H1 (cell line): ENCODE measurements around the gene MALT1. TPM values are rescaled to one million over a fixed set of nuclear protein-coding genes. Genes with fewer than 3 reads are reported as not detected.

Source experiments
- CTCF ChIA-PET: fragments of 300-600 bp; sonication (Branson Sonifier 250); formaldehyde crosslinking; loops from one replicate; lab custom pipeline; 2021; ENCODE audit not compliant: partially characterized antibody; lab: Charles Lee
- POLR2A ChIA-PET: fragments of 300-600 bp; sonication (Branson Sonifier 250); formaldehyde crosslinking; loops from one replicate; lab custom pipeline; 2021; ENCODE audit warnings: inconsistent platforms; ENCODE audit not compliant: partially characterized antibody; lab: Charles Lee
- DNase-seq, 2 experiments: peaks; one replicate each; pipeline versions ENCODE4 v3.0.0 to v3.0.0-alpha.2; 2010 to 2022; ENCODE audit warnings: low spot score in 2 of 2, low read depth in 1 of 2, mixed read lengths in 1 of 2
- FAIRE-seq: peaks from 2 replicates; lab custom pipeline; 2011; peaks lifted over from hg19 to GRCh38; lab: Jason Lieb, UNC
- H2AFZ ChIP-seq: 2 replicates; pipeline ENCODE4 v1.8.1; 2012; ENCODE audit warnings: low read length, inconsistent platforms
- H2AK5ac ChIP-seq: 2 replicates; pipeline ENCODE4 v1.6.1; 2013; ENCODE audit warnings: low read depth, low read length
- H2BK120ac ChIP-seq: replicated peaks from 2 replicates; pipeline ENCODE3; 2013; ENCODE audit warnings: low read depth, low read length, inconsistent platforms
- H2BK12ac ChIP-seq: 2 replicates; pipeline ENCODE4 v1.6.1; 2013; ENCODE audit warnings: low read depth, low read length
- H2BK15ac ChIP-seq: 2 replicates; pipeline ENCODE4 v1.6.1; 2013; ENCODE audit warnings: low read length
- H2BK20ac ChIP-seq: 2 replicates; pipeline ENCODE4 v1.6.1; 2013; ENCODE audit warnings: low read length
- H2BK5ac ChIP-seq: 2 replicates; pipeline ENCODE4 v1.6.1; 2013; ENCODE audit warnings: low read depth, low read length
- H3K14ac ChIP-seq: 2 replicates; pipeline ENCODE4 v1.6.1; 2013; ENCODE audit warnings: inconsistent platforms; ENCODE audit not compliant: insufficient read length
- H3K18ac ChIP-seq: 2 replicates; pipeline ENCODE4 v1.6.1; 2013; ENCODE audit warnings: low read length; ENCODE audit errors: extremely low read depth
- H3K23ac ChIP-seq: 2 replicates; pipeline ENCODE4 v1.6.1; 2013; ENCODE audit warnings: inconsistent platforms; ENCODE audit not compliant: insufficient read length
- H3K23me2 ChIP-seq: 2 replicates; pipeline ENCODE4 v1.6.1; 2013; ENCODE audit warnings: low read depth, low read length
- H3K27ac ChIP-seq: 2 replicates; pipeline ENCODE4 v1.6.1; 2011; ENCODE audit warnings: low read depth, low read length, inconsistent platforms
- H3K27me3 ChIP-seq, 4 experiments: replicated peaks in 1 of 4; 1 replicate in 1 of 4; 2 replicates in 3 of 4; pipeline versions ENCODE4 v1.6.1 to v1.8.1; 2011 to 2013; ENCODE audit warnings: low read length in 3 of 4, mild to moderate bottlenecking in 3 of 4, inconsistent platforms in 2 of 4, mixed read lengths in 2 of 4, moderate library complexity in 1 of 4; ENCODE audit not compliant: control insufficient read depth in 3 of 4, insufficient read depth in 3 of 4; ENCODE audit errors: extremely low read depth in 1 of 4
- H3K36me3 ChIP-seq, 4 experiments: 2 replicates each; pipeline versions ENCODE4 v1.6.1 to v1.8.1; 2011 to 2013; ENCODE audit warnings: mild to moderate bottlenecking in 4 of 4, low read length in 3 of 4, moderate library complexity in 2 of 4, control low read depth in 1 of 4, inconsistent platforms in 1 of 4; ENCODE audit not compliant: insufficient read depth in 4 of 4, control insufficient read depth in 2 of 4
- H3K4ac ChIP-seq: replicated peaks from 2 replicates; pipeline ENCODE3; 2013; ENCODE audit warnings: low read length, low read depth, mixed read lengths, inconsistent platforms; ENCODE audit not compliant: insufficient read length
- H3K4me1 ChIP-seq, 4 experiments: replicated peaks in 1 of 4; 1 replicate in 1 of 4; 2 replicates in 3 of 4; pipeline versions ENCODE4 v1.6.1 to v1.8.1; 2011 to 2013; ENCODE audit warnings: low read length in 3 of 4, inconsistent platforms in 2 of 4, mixed read lengths in 1 of 4; ENCODE audit not compliant: insufficient read depth in 4 of 4, control insufficient read depth in 3 of 4
- H3K4me2 ChIP-seq, 2 experiments: 2 replicates each; pipeline versions ENCODE4 v1.6.1 to v1.8.1; 2011 to 2013; ENCODE audit warnings: low read depth in 2 of 2, low read length in 2 of 2, control low read depth in 1 of 2, inconsistent platforms in 1 of 2, mild to moderate bottlenecking in 1 of 2; ENCODE audit not compliant: insufficient read depth in 1 of 2
- H3K4me3 ChIP-seq, 4 experiments: fragments of 200-600, 300-600 bp in 1 of 4; sonication (generic), shearing (Covaris generic), sonication (Bioruptor Twin) in 1 of 4; 2 replicates each; pipeline versions ENCODE4 v1.5.1 to v1.8.1; 2011 to 2016; ENCODE audit warnings: low read length in 4 of 4, low read depth in 3 of 4, control low read depth in 2 of 4, inconsistent platforms in 2 of 4, mild to moderate bottlenecking in 2 of 4, mixed read lengths in 1 of 4, moderate library complexity in 1 of 4; ENCODE audit not compliant: insufficient read depth in 2 of 4; ENCODE audit errors: extremely low read depth in 1 of 4
- H3K56ac ChIP-seq: replicated peaks from 2 replicates; pipeline ENCODE3; 2013; ENCODE audit warnings: low read depth, mild to moderate bottlenecking, mixed read lengths, low read length, inconsistent platforms; ENCODE audit not compliant: insufficient read length
- H3K79me1 ChIP-seq: 2 replicates; pipeline ENCODE4 v1.6.1; 2013; ENCODE audit warnings: low read depth, low read length, control low read depth
- H3K79me2 ChIP-seq, 2 experiments: 2 replicates each; pipeline versions ENCODE4 v1.6.1 to v1.8.1; 2012 to 2013; ENCODE audit warnings: low read length in 2 of 2, mild to moderate bottlenecking in 2 of 2, inconsistent platforms in 1 of 2; ENCODE audit not compliant: insufficient read depth in 2 of 2, control insufficient read depth in 1 of 2
- H3K9ac ChIP-seq, 4 experiments: replicated peaks in 1 of 4; 1 replicate in 1 of 4; 2 replicates in 3 of 4; pipeline versions ENCODE4 v1.6.1 to v1.8.1; 2011 to 2013; ENCODE audit warnings: low read depth in 3 of 4, low read length in 3 of 4, control low read depth in 2 of 4, mild to moderate bottlenecking in 2 of 4, moderate library complexity in 2 of 4, inconsistent platforms in 1 of 4; ENCODE audit errors: extremely low read depth in 1 of 4
- H3K9me3 ChIP-seq, 2 experiments: 2 replicates each; pipeline versions ENCODE4 v1.6.1 to v1.8.1; 2012 to 2013; ENCODE audit warnings: mild to moderate bottlenecking in 2 of 2, moderate library complexity in 2 of 2, control low read depth in 1 of 2, inconsistent platforms in 1 of 2, low read depth in 1 of 2, low read length in 1 of 2, mixed read lengths in 1 of 2; ENCODE audit not compliant: insufficient read depth in 2 of 2
- H4K20me1 ChIP-seq, 2 experiments: replicated peaks in 1 of 2; 2 replicates each; pipeline versions ENCODE3 to v1.8.1; 2011 to 2013; ENCODE audit warnings: inconsistent platforms in 2 of 2, low read length in 2 of 2, mild to moderate bottlenecking in 1 of 2; ENCODE audit not compliant: insufficient read depth in 2 of 2, control insufficient read depth in 1 of 2
- H4K5ac ChIP-seq: 2 replicates; pipeline ENCODE4 v1.6.1; 2013; ENCODE audit warnings: low read length, low read depth, mixed read lengths, inconsistent platforms; ENCODE audit not compliant: insufficient read length
- H4K8ac ChIP-seq: 2 replicates; pipeline ENCODE4 v1.8.0; 2013; ENCODE audit warnings: mild to moderate bottlenecking, moderate library complexity, low read length, inconsistent platforms; ENCODE audit not compliant: insufficient read depth; ENCODE audit errors: extremely low read depth
- H4K91ac ChIP-seq: replicated peaks from 2 replicates; pipeline ENCODE3; 2013; ENCODE audit warnings: low read length, mixed read lengths, inconsistent platforms; ENCODE audit not compliant: insufficient read length
- CEBPB ChIP-seq: IDR thresholded peaks from 2 replicates; pipeline ENCODE4 v1.6.1; 2012; ENCODE audit warnings: low read depth, low read length
- CHD2 ChIP-seq: IDR thresholded peaks from 2 replicates; pipeline ENCODE4 v1.6.1; 2012; ENCODE audit warnings: low read length, improper control_type of control experiment
- CREB1 ChIP-seq: IDR thresholded peaks from 2 replicates; pipeline ENCODE4 v1.6.1; 2012; ENCODE audit warnings: inconsistent platforms
- GABPA ChIP-seq: IDR thresholded peaks from 2 replicates; pipeline ENCODE4 v1.6.1; 2011; ENCODE audit warnings: mild to moderate bottlenecking, low read length, moderate library complexity, borderline replicate concordance; ENCODE audit not compliant: insufficient read depth
- HDAC6 ChIP-seq: IDR thresholded peaks from one replicate; pipeline ENCODE4 v1.7.1; 2012; ENCODE audit warnings: low read depth, mild to moderate bottlenecking, inconsistent platforms, low read length, moderate library complexity
- KDM4A ChIP-seq: IDR thresholded peaks from one replicate; pipeline ENCODE4 v1.7.1; 2012; ENCODE audit warnings: low read depth, mild to moderate bottlenecking, moderate library complexity, low read length, inconsistent platforms; ENCODE audit not compliant: severe bottlenecking
- KDM5A ChIP-seq: fragments of 200-600 bp; IDR thresholded peaks from 2 replicates; pipeline ENCODE4 v1.7.1; 2012; ENCODE audit warnings: mild to moderate bottlenecking, low read length, inconsistent platforms, mixed read lengths
- NRF1 ChIP-seq: IDR thresholded peaks from 2 replicates; pipeline ENCODE4 v1.6.1; 2011; ENCODE audit warnings: mild to moderate bottlenecking, low read depth, low read length, improper control_type of control experiment
- POLR2AphosphoS5 ChIP-seq: IDR thresholded peaks from 2 replicates; pipeline ENCODE4 v1.6.1; 2011; ENCODE audit warnings: low read depth, low read length
- RNF2 ChIP-seq: fragments of 200-900, 300-1000 bp; sonication (generic); IDR thresholded peaks from 2 replicates; pipeline ENCODE4 v1.7.1; 2016; ENCODE audit warnings: borderline replicate concordance, low read depth, mild to moderate bottlenecking, antibody characterized with exemption, low read length; ENCODE audit not compliant: poor library complexity, severe bottlenecking; ENCODE audit errors: missing control alignments
- SP4 ChIP-seq: IDR thresholded peaks from 2 replicates; pipeline ENCODE4 v1.6.1; 2012; ENCODE audit warnings: low read length, inconsistent platforms
- YY1 ChIP-seq: IDR thresholded peaks from 2 replicates; pipeline ENCODE4 v1.6.1; 2011; ENCODE audit warnings: low read depth, mild to moderate bottlenecking, low read length
- WGBS, 2 experiments: shearing (Covaris generic) in 1 of 2; methylation state at CpG; one replicate each; pipeline versions ENCODE4 v1.1.6 to v1.1.7; 2013 to 2015; ENCODE audit warnings: low lambda C conversion rate in 2 of 2, mixed read lengths in 2 of 2, inconsistent platforms in 1 of 2, low coverage in 1 of 2, missing lambda C conversion rate in 1 of 2; ENCODE audit not compliant: insufficient replicate concordance in 2 of 2, insufficient coverage in 1 of 2, insufficient read length in 1 of 2; ENCODE audit errors: extremely low coverage in 1 of 2, missing lambda C conversion rate in 1 of 2; 5-methylcytosine and 5-hydroxymethylcytosine counted together
- polyA plus RNA-seq, 7 experiments: library from polyadenylated mRNA; depleted of rRNA in 3 of 7; stranded (reverse) in 5 of 7; unstranded in 2 of 7; fragments of >200 nt in 5 of 7; fragments of 200-250 nt in 2 of 7; gene quantifications; 1 replicate in 5 of 7; 2 replicates in 1 of 7; 4 replicates in 1 of 7; pipeline versions ENCODE4 v1.2.1 to v1.2.3, GENCODE V29; 2011 to 2013; ENCODE audit warnings: missing spikeins in 2 of 7, mixed read lengths in 2 of 7
- total RNA-seq: library from RNA; stranded (reverse); fragmentation: NEBNext Ultra II Directional; extraction: Animal tissue kit (Norgen Biotek cat#: 25700); gene quantifications from 2 replicates; pipeline ENCODE4 v1.2.1, GENCODE V29; 2021
- TF ChIP-seq, protein P1 (sequence below): IDR thresholded peaks from 2 replicates; pipeline ENCODE4 v1.6.1; 2011; ENCODE audit warnings: low read depth, mild to moderate bottlenecking, low read length; ENCODE audit not compliant: insufficient read depth
- TF ChIP-seq, protein P2 (sequence below): IDR thresholded peaks from 2 replicates; pipeline ENCODE4 v1.6.1; 2012; ENCODE audit warnings: inconsistent platforms

MALT1 gene
- total and polyA plus RNA-seq, 2 of the 8 experiments (the other 6 are each of a cell fraction or from before 2014, with no cell fraction given), result 10.7 to 25.9 TPM

DNA sequence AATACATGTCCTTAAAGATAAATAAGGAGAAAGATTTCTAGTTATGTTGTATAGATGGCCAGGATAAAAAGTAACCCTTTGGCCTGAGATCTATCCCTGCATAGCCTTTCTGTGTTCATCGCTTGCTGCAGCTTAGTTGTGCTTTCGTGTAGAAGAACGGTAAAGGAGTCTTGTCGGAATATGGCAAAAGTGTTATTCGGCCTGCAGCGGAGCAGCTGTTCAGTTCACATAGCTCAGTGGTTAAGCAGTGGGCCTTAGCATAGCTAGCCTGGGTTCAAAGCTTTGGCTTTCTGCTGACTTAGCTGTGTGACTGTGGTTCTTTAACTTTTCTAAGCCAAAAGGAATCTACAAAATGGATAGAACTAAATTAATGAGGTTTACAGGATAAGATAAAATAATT, 55.4 kb downstream of the MALT1 start:
- no peak overlapping the region for H2AFZ ChIP-seq
- H3K79me1 ChIP-seq, result no peaks in the 10 kb centered on the region
- H3K27ac ChIP-seq, result no peak overlapping the region
- no peak overlapping the region for H3K14ac ChIP-seq
- H3K4me1 ChIP-seq, result no peaks in the 10 kb centered on the region
- no peak overlapping the region for H4K91ac ChIP-seq
- no peak overlapping the region for H2AK5ac ChIP-seq
- H3K56ac ChIP-seq, result no peak overlapping the region
- H3K9me3 ChIP-seq, result no peaks in the 10 kb centered on the region
- H3K79me2 ChIP-seq, result no peaks in the 10 kb centered on the region
- no peak overlapping the region for H2BK20ac ChIP-seq
- H3K4me3 ChIP-seq, result no peak overlapping the region
- no peak overlapping the region for H2BK15ac ChIP-seq
- no peak overlapping the region for H2BK5ac ChIP-seq
- H3K4me2 ChIP-seq, result no peak overlapping the region
- DNase-seq (no peak), FAIRE-seq (no peak)
- H3K4ac ChIP-seq, result no peak overlapping the region
- CTCF ChIA-PET, result interaction anchor here (1.3 kb wide), 1 partner anchor 17 kb away, joined by 3 read pairs; no protein-coding TSS in a partner anchor
- H2BK120ac ChIP-seq, result no peak overlapping the region
- no peak overlapping the region for H2BK12ac ChIP-seq
- H3K23ac ChIP-seq, result no peak overlapping the region
- no peak overlapping the region for H4K5ac ChIP-seq
- H3K23me2 ChIP-seq, result no peaks in the 10 kb centered on the region
- H3K18ac ChIP-seq, result no peak overlapping the region
- no peaks in the 10 kb centered on the region for H4K20me1 ChIP-seq
- H3K36me3 ChIP-seq, result peaks cover 0 to 4% (median under 1%) of the 10 kb centered on the region in 4 experiments; a peak in 1 of 8 replicates
- H4K8ac ChIP-seq, result no peak overlapping the region
- 95% methylated on average over 6 of the region's 6 CpGs; no CpG with 5 or more reads in 1 of the 2 experiments for WGBS, 2 experiments
- POLR2A ChIA-PET, result interaction anchor here (1.6 kb wide), 1 partner anchor 8 kb away, joined by 4 read pairs; no protein-coding TSS in a partner anchor
- H3K27me3 ChIP-seq, result no peaks in the 10 kb centered on the region
- no peak overlapping the region for H3K9ac ChIP-seq
- TF ChIP-seq GABPA (no peak), CHD2 (no peak), CREB1 (no peak), HDAC6 (no peak), NRF1 (no peak), SP4 (no peak), CEBPB (no peak), RNF2 (no peak), KDM4A (no peak), KDM5A (no peak), YY1 (no peak), POLR2AphosphoS5 (no peak)
- TF ChIP-seq, protein P1, sequence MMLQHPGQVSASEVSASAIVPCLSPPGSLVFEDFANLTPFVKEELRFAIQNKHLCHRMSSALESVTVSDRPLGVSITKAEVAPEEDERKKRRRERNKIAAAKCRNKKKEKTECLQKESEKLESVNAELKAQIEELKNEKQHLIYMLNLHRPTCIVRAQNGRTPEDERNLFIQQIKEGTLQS, result no peak
- TF ChIP-seq, protein P2, sequence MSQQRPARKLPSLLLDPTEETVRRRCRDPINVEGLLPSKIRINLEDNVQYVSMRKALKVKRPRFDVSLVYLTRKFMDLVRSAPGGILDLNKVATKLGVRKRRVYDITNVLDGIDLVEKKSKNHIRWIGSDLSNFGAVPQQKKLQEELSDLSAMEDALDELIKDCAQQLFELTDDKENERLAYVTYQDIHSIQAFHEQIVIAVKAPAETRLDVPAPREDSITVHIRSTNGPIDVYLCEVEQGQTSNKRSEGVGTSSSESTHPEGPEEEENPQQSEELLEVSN, result no peak
